ENCODE measurements around the gene DPCD.

The DPCD gene

DNA sequence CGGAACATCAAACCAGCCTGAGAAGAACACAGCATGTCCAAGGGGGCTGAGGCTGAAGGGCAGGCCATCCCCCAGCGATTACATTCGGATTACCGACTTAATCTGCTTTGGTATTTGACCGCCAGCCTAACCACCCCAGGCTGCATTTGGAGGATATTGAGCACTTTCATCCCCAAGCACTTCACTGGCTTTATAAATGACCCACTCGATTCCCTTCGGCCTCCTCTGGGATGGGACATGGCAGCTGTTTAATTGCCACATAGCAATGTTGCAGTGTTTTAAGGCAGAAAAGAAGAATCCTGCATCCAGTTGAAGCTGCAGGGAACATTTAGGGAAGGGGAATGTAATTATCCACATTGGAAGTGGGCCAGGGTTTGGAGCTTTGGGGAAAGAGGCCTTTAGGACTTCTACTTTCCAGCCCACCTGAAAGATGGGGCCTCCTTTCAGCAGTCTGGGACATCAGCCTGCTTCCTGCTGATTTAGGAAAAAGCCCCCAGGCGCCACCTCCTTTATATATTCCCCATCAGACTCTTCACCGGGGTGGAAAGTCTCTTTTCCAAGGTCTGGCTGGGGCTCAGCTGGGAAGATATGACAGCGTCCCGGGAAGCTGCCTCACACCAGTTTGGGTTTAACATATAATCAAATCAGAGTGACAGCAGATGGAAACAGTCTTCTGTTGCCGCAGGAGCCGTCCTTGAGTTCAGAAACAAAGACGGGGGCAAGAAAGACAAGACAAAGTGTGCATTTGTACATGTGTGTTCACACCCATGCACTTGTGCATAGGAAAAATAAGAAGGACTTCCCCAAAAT is 9.2 kb downstream of the DPCD start:
- DNase-seq (no peak), ATAC-seq (no peak)
- Mint-ChIP-seq H3K27me3 (no peaks in the 10 kb centered on the region), H3K4me3 (no peak overlapping the region), H3K9me3 (no peaks in the 10 kb centered on the region), H3K36me3 (ENCODE audit: low read depth) (no peaks in the 10 kb centered on the region), H3K27ac (no peak overlapping the region), H3K4me1 (no peaks in the 10 kb centered on the region)

DNA sequence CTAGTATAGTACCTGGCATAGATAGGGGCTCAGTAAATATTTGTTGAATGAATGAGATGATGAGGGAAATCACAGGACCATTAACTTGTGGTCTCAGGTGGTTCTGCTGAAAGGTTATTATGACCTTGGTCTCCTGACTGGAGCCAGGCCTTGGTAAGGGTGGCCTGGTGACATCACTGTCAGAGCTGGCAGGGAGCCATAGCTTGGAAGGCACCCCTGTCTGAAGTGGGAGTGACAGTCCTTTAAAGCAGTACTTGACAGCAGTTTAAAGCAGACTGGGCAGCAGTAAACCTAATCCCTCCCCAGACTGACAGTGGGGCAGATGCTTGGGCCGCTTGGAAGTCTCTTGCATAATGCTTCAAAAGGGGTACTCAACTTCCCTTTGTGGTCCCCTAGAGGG is 13.4 kb downstream of the DPCD start:
- H3K36me3 Mint-ChIP-seq (ENCODE audit: low read depth) = peaks cover 3% of the 10 kb centered on the region
- no peak overlapping the region for H3K27ac Mint-ChIP-seq
- no peaks in the 10 kb centered on the region for H3K4me1 Mint-ChIP-seq

DNA sequence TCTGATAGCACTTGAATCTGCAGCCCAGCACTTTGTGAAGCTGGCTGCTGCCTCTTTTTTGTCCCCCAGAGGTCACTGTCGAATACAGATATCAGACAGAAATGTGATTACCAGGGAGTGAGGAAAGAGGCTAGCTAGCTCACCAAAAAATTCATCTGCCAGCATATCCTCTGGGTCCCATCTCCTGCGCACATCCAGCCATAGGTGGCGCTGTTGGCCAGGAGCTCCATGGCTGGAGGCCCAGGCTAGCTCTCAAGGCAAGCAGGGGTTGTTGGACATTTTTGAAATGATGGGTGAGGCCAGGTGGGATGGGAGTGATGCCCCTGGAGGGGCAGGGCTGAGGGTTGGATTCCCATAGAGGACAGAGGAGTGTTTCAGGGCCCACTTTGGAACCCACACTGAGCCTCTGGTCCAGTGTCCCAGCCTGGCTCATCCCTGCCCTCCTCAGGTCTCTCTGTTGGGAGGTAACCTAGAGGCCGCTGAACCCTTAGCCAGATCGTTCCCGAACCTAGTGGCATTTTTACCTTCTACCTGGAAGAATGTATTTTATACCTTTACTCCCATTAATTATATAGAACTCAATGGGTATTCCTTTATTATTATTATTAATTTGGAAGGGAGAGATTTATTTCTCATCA is 14.8 kb downstream of the DPCD start:
- Mint-ChIP-seq H3K27me3 (no peaks in the 10 kb centered on the region), H3K27ac (peak overlapping the region; percentile 74), H3K4me1 (no peaks in the 10 kb centered on the region), H3K4me3 (no peak overlapping the region), H3K9me3 (no peaks in the 10 kb centered on the region), H3K36me3 (ENCODE audit: low read depth) (peaks cover 3% of the 10 kb centered on the region)
- DNase-seq (peak; percentile 81), ATAC-seq (peak; percentile 90)

More for the DNA sequence above, 13.4 kb downstream of the DPCD start:
- no peak overlapping the region for H3K4me3 Mint-ChIP-seq
- no peak for DNase-seq
- H3K27me3 Mint-ChIP-seq = no peaks in the 10 kb centered on the region
- ATAC-seq = no peak
- no peaks in the 10 kb centered on the region for H3K9me3 Mint-ChIP-seq

GRCh38 chr10:101607124-101607523 is 19.0 kb downstream of the DPCD start:
- Mint-ChIP-seq H3K9me3 (no peaks in the 10 kb centered on the region), H3K4me3 (no peak overlapping the region), H3K4me1 (no peaks in the 10 kb centered on the region), H3K27me3 (no peaks in the 10 kb centered on the region), H3K27ac (peak overlapping the region; percentile 39), H3K36me3 (ENCODE audit: low read depth) (peaks cover 10% of the 10 kb centered on the region)
- ATAC-seq (no peak), DNase-seq (no peak)

- Mint-ChIP-seq H3K36me3 (ENCODE audit: low read depth) (peaks cover 10% of the 10 kb centered on the region), H3K4me1 (no peaks in the 10 kb centered on the region), H3K27ac (no peak overlapping the region), H3K9me3 (no peaks in the 10 kb centered on the region), H3K27me3 (no peaks in the 10 kb centered on the region), H3K4me3 (no peak overlapping the region)
- no peak for ATAC-seq
- no peak for DNase-seq
Observed at GRCh38 chr10:101609481-101609880, 21.4 kb downstream of the DPCD start.

- Mint-ChIP-seq H3K36me3 (ENCODE audit: low read depth) (peaks cover 9% of the 10 kb centered on the region), H3K4me1 (no peaks in the 10 kb centered on the region), H3K9me3 (no peaks in the 10 kb centered on the region), H3K27me3 (no peaks in the 10 kb centered on the region), H3K27ac (peak overlapping the region; percentile 69), H3K4me3 (no peak overlapping the region)
- ATAC-seq (peak; percentile 46), DNase-seq (peak; percentile 12)
Observed at GRCh38 chr10:101611096-101611905, 23.2 kb downstream of the DPCD start.

DNA sequence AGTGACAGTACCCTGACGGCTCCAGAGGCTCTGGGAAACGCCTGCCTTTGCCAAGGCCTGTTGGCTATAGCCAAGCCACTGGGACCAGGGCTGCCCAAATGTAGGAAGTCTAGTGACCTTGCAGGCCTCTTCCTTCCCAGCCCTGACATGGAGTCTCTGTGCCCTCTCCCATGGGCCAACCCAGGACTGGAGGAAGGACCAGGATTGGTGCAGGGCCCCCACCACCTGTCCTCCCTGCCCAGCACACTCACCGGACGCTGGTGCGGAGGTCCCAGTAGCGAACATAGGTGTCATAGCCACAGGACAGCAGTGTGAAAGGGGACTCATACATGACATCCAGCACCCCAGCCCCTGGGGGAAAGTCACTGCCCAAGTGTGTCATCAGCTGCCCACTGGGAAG is 24.0 kb downstream of the DPCD start:
- Mint-ChIP-seq H3K27ac (peak overlapping the region; percentile 69), H3K9me3 (no peaks in the 10 kb centered on the region), H3K27me3 (no peaks in the 10 kb centered on the region), H3K4me1 (no peaks in the 10 kb centered on the region), H3K36me3 (ENCODE audit: low read depth) (peaks cover 7% of the 10 kb centered on the region), H3K4me3 (no peak overlapping the region)
- DNase-seq = no peak
- no peak for ATAC-seq

DNA sequence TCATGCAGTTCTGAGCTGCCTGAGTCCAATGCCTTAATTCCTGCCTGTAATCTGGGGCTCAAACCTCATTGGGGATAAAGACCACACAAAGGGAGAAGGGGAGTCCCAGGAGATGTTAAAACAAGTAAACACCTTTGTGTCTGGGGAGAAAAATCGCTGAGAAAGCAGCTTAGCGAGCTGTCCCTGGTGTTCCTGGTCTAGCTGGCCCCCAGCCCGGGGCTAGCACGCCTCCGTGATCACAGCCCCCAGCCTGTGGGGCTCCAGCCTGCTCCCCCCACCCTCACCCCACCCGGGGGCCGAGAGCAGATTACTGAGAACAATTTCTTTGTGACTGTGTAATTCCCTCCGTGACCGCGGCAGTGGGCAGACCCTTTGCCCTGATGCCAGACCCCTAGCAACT is 24.8 kb downstream of the DPCD start:
- Mint-ChIP-seq H3K9me3 (no peaks in the 10 kb centered on the region), H3K4me3 (no peak overlapping the region), H3K4me1 (peaks cover 3% of the 10 kb centered on the region), H3K27me3 (no peaks in the 10 kb centered on the region), H3K36me3 (ENCODE audit: low read depth) (peaks cover 7% of the 10 kb centered on the region), H3K27ac (no peak overlapping the region)
- no peak for DNase-seq
- no peak for ATAC-seq

GRCh38 chr10:101613646-101614045 is 25.5 kb downstream of the DPCD start:
- H3K27ac Mint-ChIP-seq = peak overlapping the region; percentile 38
- H3K4me3 Mint-ChIP-seq = no peak overlapping the region
- no peak for DNase-seq
- H3K9me3 Mint-ChIP-seq = no peaks in the 10 kb centered on the region
- H3K36me3 Mint-ChIP-seq (ENCODE audit: low read depth) = peaks cover 2% of the 10 kb centered on the region
- no peak for ATAC-seq
- H3K27me3 Mint-ChIP-seq = no peaks in the 10 kb centered on the region
- peaks cover 3% of the 10 kb centered on the region for H3K4me1 Mint-ChIP-seq

- Mint-ChIP-seq H3K27me3 (no peaks in the 10 kb centered on the region), H3K36me3 (ENCODE audit: low read depth) (peaks cover under 1% of the 10 kb centered on the region), H3K9me3 (no peaks in the 10 kb centered on the region), H3K27ac (no peak overlapping the region), H3K4me1 (peaks cover 3% of the 10 kb centered on the region), H3K4me3 (no peak overlapping the region)
- ATAC-seq (no peak), DNase-seq (no peak)
Observed at GRCh38 chr10:101614663-101615524, 26.8 kb downstream of the DPCD start.

- Mint-ChIP-seq H3K4me3 (no peak overlapping the region), H3K27ac (no peak overlapping the region), H3K4me1 (peaks cover 3% of the 10 kb centered on the region), H3K9me3 (no peaks in the 10 kb centered on the region), H3K27me3 (no peaks in the 10 kb centered on the region), H3K36me3 (ENCODE audit: low read depth) (peaks cover 4% of the 10 kb centered on the region)
- no peak for ATAC-seq
- no peak for DNase-seq
Observed at GRCh38 chr10:101615525-101616116, 27.5 kb downstream of the DPCD start.

GRCh38 chr10:101616415-101617101 is 28.4 kb downstream of the DPCD start:
- peaks cover 8% of the 10 kb centered on the region for H3K36me3 Mint-ChIP-seq (ENCODE audit: low read depth)
- no peak overlapping the region for H3K27ac Mint-ChIP-seq
- DNase-seq = no peak
- ATAC-seq = no peak
- H3K27me3 Mint-ChIP-seq = no peaks in the 10 kb centered on the region
- no peaks in the 10 kb centered on the region for H3K9me3 Mint-ChIP-seq
- peaks cover 3% of the 10 kb centered on the region for H3K4me1 Mint-ChIP-seq
- no peak overlapping the region for H3K4me3 Mint-ChIP-seq

GRCh38 chr10:101617102-101617823 is 29.1 kb downstream of the DPCD start:
- Mint-ChIP-seq H3K27me3 (no peaks in the 10 kb centered on the region), H3K9me3 (no peaks in the 10 kb centered on the region), H3K27ac (no peak overlapping the region), H3K4me1 (peaks cover 3% of the 10 kb centered on the region), H3K36me3 (ENCODE audit: low read depth) (peaks cover 10% of the 10 kb centered on the region), H3K4me3 (no peak overlapping the region)
- DNase-seq (no peak), ATAC-seq (no peak)

Data from activated naive CD8-positive, alpha-beta T cell treated with anti-CD3 and anti-CD28 coated beads, Interleukin-2, amount 50 U/mL, for 24 hours (primary cell).